GM18909 (cell line): ENCODE data around the gene THBS4.

ENCODE experiments used
- ATAC-seq: cut with Tn5 transposase; IDR thresholded peaks from one replicate; pipeline ENCODE4 v1.9.1; 2021; ENCODE audit warnings: mild to moderate bottlenecking; ENCODE audit not compliant: unreplicated experiment, poor library complexity

Gene THBS4

DNA sequence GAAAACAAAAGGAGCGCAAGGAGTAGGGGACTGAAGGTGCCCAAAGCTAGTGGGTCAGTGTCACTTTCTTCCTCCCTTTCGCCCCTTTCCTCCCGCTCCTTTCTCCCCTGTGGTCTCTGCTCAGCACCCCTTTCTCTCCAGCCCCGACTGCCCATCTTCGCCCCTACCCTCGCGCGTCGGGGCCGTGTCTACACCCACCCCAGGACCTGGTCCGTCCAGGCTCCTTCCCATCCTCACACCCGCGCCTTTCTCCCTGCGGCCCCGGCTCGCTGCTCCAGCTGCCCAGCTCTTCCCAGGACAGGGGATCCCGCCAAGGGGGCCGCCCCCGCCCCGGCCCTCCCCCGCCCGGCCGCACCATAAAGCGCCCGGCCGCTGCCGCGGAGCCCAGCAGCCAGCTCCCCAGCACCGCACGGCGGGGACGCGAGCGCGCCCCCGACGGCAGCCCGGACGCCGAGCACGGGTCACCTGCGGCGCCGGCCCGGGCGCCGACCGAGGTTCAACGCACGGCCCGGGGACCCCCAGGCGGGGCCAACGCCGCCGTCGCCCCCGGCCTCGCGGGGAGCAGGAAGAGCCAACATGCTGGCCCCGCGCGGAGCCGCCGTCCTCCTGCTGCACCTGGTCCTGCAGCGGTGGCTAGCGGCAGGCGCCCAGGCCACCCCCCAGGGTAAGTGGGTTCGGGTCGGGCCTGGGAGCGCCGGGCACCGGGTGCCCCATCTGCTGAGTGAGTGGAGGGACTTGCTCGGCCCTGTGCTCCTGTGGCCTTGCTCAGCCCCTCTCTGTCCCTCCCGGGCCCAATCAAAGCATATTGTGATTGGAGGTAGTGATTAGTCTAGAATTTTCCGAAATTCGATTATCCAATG lies at the start of gene THBS4:
THBS4 (plus strand) TSS at position 387 of the 860 bp plus-strand sequence; CDS start at position 577, 190 bp downstream.
- ATAC-seq = no peak

- ATAC-seq = no peak
These were observed 48.9 kb upstream of the THBS4 start for GRCh38 chr5:79986260-79986659.

DNA sequence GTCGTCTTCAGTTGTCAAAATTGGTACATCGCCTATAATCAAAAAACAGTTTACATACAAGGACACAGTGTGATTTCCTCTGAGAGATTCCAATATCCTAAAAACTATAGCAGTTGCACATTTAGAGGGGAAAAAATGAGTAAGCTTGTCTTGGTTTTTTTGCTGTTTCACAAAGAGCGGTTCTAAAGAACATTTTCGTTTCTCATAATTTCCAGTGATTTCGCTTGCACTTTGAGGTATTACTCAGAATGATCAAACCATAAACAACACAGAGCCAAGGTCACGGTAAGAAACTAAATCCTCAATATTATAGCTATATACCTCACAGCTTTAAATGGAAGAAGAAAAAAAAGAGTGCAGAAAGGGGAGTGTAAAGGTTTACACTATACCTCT lies 44.9 kb upstream of the THBS4 start:
- peak; percentile 44 for ATAC-seq

DNA sequence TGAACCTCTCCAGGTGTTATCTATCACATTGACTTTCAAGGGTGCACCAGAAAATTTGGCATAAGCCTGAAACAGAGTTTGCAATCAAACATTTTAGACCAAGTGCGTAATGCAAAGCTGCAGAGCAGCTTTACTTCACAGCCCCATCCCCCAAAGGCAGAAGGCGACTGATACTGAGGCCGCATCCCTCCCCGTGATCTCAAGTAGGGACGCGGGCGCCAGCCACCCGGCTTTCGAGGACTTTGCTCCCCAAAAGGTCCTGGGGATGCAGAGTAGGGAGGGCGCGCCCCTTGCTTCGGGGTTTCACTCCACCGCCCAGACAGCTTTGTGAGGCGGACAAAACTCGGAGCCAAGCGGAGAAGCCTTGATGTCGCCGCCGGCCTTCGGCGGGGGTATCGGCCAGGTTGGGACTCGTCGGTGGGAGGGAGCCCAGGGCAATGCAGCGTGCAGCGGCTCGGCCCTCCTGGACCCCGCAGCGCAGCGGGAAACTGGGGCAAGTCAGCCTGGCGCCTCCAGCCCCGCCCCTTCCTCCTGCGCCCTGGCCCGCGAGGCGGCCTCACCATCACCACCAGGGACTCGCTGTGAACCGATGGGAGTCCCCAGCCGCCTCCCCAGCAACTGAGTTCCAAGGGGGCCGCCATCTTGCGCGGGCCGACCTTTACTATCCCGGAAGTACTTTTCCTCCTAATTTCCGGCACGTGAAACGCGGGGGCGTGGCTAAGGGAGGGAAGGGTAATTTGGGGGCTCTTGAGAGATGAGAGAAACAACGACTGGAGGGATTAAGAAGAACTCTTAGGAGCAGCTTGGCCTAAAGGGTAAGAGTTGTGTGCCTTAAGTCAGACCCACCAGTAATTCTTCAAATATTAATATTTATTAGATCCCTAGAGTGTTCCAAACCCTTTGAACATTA lies 44.3 kb upstream of the THBS4 start, which contains the start of gene MTX3:
MTX3 (minus strand) TSS at position 665 of the 910 bp plus-strand sequence; CDS start at position 641, 24 bp downstream.
- ATAC-seq = peak; percentile 92

GRCh38 chr5:79992891-79993657 lies 42.1 kb upstream of the THBS4 start:
- ATAC-seq = no peak

DNA sequence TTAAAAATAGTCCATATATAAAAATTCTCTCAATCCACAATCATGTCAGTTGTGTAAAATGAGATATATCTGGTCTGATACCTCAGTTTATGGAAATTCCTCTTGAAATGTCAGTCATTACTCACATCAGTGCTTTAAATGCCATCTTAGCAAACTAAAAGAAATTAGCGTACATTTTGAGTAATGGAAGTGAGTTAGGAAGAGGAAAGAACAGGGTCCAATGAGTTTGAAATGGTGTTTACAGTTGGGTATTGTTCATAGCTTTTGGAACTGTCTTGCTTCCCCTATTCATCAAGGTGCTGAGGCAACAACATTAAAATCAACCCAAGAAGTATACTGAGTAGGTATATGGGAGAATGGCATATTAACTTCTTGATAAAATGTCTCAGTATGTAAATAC lies 35.4 kb upstream of the THBS4 start:
- ATAC-seq = no peak

GRCh38 chr5:80002677-80003076 lies 32.5 kb upstream of the THBS4 start:
- ATAC-seq = no peak

GRCh38 chr5:80008995-80009765 lies 26.0 kb upstream of the THBS4 start:
- no peak for ATAC-seq

GRCh38 chr5:80010754-80011392 lies 24.3 kb upstream of the THBS4 start:
- ATAC-seq = no peak

DNA sequence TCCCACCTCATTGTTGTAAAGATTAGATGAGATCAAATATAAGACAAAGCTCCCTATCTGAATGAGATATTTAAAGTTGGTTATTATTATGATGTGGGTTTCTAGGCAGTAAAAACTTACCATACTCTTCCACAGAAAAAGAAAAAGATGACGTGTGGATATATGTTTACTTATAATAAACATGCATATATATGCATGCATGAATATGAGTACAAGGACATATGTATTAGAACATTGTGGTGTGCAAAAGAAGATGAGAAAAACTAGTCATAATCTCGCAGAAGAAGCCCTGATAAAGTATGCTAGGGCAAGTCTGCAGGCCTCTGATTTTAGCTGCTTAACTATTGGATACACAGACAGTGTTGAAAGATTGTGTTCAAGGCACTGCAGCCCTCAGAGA lies 10.1 kb upstream of the THBS4 start:
- no peak for ATAC-seq

GRCh38 chr5:80026841-80027240 lies 8.3 kb upstream of the THBS4 start:
- ATAC-seq = no peak

DNA sequence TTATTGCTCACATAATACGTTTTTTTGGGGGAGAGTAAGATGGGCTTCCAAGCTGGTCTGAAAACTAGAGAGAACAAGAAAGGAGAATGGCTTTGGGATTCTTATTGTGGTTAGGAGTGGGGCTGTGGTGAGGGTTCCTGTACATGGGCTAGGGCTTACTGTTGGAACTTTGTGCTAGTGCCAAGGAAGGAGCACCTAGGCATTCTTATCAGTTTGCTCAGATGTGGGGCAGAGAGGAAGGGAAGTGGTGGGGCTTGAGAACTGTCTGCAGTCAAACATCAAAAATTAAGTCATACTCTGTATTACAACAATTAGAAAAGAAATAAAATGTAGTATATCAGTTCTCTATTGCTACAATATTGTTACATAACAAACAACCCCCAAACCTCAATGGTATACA lies 4.0 kb upstream of the THBS4 start:
- no peak for ATAC-seq

- ATAC-seq = no peak
These were observed 1.6 kb upstream of the THBS4 start for GRCh38 chr5:80033513-80033912.

DNA sequence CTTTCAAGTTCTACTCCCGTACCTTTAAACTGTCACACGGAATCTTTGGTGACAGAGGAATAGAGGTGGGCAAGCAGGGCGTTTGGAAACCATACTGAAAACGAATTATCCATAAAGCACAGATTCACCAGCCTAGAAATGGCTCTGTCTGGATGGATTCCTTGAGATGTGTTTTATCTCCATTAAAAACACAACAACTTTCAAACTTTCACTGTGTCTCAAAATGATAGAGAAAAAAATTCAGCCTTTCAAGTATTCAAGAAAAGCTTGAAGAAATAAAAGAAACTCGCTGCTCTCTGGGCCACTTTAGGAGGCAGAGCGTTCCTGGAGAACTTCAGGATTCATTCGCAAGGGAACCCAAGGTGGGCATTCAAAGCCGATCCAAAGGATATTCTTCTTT lies 589 bp upstream of the THBS4 start:
- ATAC-seq = no peak

- no peak for ATAC-seq
These were observed 691 bp downstream of the THBS4 start for GRCh38 chr5:80035839-80036238.

DNA sequence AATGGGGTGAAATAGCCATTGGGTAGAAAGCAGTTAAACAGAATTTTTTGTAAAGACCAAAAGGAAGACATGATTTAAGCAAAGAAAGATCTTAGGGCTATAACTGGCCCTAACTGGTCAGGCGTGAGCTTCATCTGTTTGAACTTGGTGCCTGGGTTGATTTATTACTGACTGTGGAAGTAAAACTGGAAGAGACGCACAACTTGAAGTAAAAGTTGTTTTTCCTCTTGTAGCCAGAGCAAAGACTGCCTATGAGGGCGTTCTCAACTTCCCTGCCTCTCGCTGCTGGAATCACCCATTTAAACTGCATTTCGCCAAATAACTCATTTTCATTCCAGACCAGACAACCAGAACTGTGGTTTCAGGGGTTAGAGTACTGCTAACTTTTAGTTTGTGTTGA lies 1.5 kb downstream of the THBS4 start:
- no peak for ATAC-seq

DNA sequence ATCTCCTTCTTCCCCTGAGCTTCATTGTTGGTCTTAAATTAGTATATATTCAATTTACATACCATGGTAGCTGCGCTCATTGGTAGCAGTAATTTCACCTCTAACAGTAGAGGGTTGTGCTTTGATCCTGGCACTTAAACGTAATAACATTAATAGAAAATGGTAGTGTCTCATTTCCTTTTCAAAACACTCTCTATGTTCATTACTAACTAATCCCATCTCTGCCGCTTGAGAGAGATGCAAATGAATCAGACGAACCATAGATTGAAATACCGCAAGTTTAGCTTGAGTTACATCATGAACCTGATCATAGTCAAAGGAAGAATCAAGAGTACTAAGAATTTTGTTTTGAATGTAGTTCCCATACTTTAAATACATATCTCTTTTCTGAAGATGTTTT lies 2.2 kb downstream of the THBS4 start:
- ATAC-seq = no peak

DNA sequence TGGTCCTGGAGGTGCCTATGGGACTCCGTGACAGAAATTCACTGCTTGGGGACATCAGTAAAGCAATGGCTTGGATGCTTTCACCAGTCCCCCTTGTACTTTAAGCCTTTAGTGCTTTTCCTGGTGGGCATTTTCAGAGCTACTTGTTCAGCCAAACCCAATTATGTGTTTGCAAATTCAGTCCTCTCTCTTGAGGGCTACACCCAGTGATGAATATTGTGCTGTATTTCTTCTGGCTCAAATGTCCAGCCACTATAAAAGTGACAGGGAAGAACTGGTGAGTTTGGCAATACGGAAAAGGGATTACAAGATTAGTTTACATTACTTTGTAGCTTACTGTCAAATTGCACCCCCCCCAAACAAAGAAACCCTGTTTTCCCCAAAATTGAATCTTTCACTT lies 4.5 kb downstream of the THBS4 start:
- ATAC-seq = no peak

- no peak for ATAC-seq
These were observed 6.4 kb downstream of the THBS4 start for GRCh38 chr5:80041527-80041926.
